Hepatocyte (in vitro differentiated cells): Measurements from ENCODE around the gene PDXP. TPM values are rescaled to one million over a fixed set of nuclear protein-coding genes. Genes with fewer than 3 reads are reported as not detected.
A peak's percentile ranks its signal among the peaks of the same experiment; 100 is the strongest.

Experiments used
- DNase-seq: peaks from one replicate; pipeline ENCODE4 v3.0.0-alpha.2; 2016; ENCODE audit warnings: low spot score
- H2AFZ ChIP-seq: fragments of 200-600 bp; sonication (generic); 2 replicates; pipeline ENCODE4 v1.6.0; 2016; ENCODE audit warnings: antibody characterized with exemption, mild to moderate bottlenecking
- H3K27ac ChIP-seq: fragments of 200-600 bp; sonication (generic); 2 replicates; pipeline ENCODE4 v1.5.1; 2016; ENCODE audit warnings: mild to moderate bottlenecking
- H3K27me3 ChIP-seq: fragments of 200-600 bp; sonication (generic); 2 replicates; pipeline ENCODE4 v1.6.1; 2016
- H3K36me3 ChIP-seq: fragments of 200-600 bp; sonication (generic); replicated peaks from 2 replicates; pipeline ENCODE4 v1.5.1; 2016; ENCODE audit warnings: low read depth; ENCODE audit not compliant: insufficient read depth
- H3K4me1 ChIP-seq: fragments of 200-600 bp; sonication (generic); 2 replicates; pipeline ENCODE4 v1.5.1; 2016; ENCODE audit warnings: mild to moderate bottlenecking, moderate library complexity; ENCODE audit not compliant: insufficient read depth
- H3K4me2 ChIP-seq: fragments of 200-600 bp; sonication (generic); 2 replicates; pipeline ENCODE4 v1.6.0; 2016
- H3K4me3 ChIP-seq: fragments of 200-600 bp; sonication (generic); 2 replicates; pipeline ENCODE4 v1.5.1; 2016; ENCODE audit warnings: mild to moderate bottlenecking
- H3K79me2 ChIP-seq: fragments of 200-600 bp; sonication (generic); 2 replicates; pipeline ENCODE4 v1.6.0; 2017; ENCODE audit warnings: mild to moderate bottlenecking
- H3K9me2 ChIP-seq: fragments of 200-600 bp; sonication (generic); replicated peaks from 2 replicates; pipeline ENCODE4 v1.6.0; 2017; ENCODE audit warnings: mild to moderate bottlenecking; ENCODE audit not compliant: insufficient read depth
- H3K9me3 ChIP-seq: fragments of 200-600 bp; sonication (generic); 2 replicates; pipeline ENCODE4 v1.5.1; 2016; ENCODE audit warnings: low read depth, mild to moderate bottlenecking
- H4K20me1 ChIP-seq: fragments of 200-600 bp; sonication (generic); 2 replicates; pipeline ENCODE4 v1.6.0; 2016; ENCODE audit warnings: mild to moderate bottlenecking; ENCODE audit not compliant: insufficient read depth, poor library complexity, severe bottlenecking
- EZH2 ChIP-seq: fragments of 200-600 bp; sonication (generic); IDR thresholded peaks from 2 replicates; pipeline ENCODE4 v1.6.1; 2016; ENCODE audit warnings: antibody characterized with exemption, mild to moderate bottlenecking, borderline replicate concordance
- EZH2phosphoT487 ChIP-seq: fragments of 200-600 bp; sonication (generic); IDR thresholded peaks from one replicate; pipeline ENCODE4 v1.6.1; 2018; ENCODE audit warnings: antibody characterized with exemption, mild to moderate bottlenecking, low read depth, moderate library complexity; ENCODE audit not compliant: unreplicated experiment, severe bottlenecking
- WGBS: methylation state at CpG from one replicate; pipeline ENCODE4 v1.1.6; 2016; ENCODE audit warnings: low lambda C conversion rate; ENCODE audit errors: missing lambda C conversion rate; 5-methylcytosine and 5-hydroxymethylcytosine counted together
- polyA plus RNA-seq: library from polyadenylated mRNA; unstranded; fragments of >200 nt; fragmentation: Nextera tagmentation; extraction: Ambion mirVana; gene quantifications from 2 replicates; pipeline ENCODE4 v1.2.1, GENCODE V29; 2016
- total RNA-seq: library from RNA; depleted of rRNA; stranded (reverse); fragments of >200 nt; gene quantifications from 2 replicates; pipeline ENCODE4 v1.2.3, GENCODE V29; 2014
- TF ChIP-seq, protein P1 (sequence below): fragments of 200-600 bp; sonication (generic); IDR thresholded peaks from 2 replicates; pipeline ENCODE4 v1.5.1; 2016; ENCODE audit warnings: antibody characterized with exemption, mild to moderate bottlenecking; ENCODE audit not compliant: poor library complexity

The PDXP gene
- total and polyA plus RNA-seq, 2 experiments from 2014 or later: 15.0 to 27.6 TPM

DNA sequence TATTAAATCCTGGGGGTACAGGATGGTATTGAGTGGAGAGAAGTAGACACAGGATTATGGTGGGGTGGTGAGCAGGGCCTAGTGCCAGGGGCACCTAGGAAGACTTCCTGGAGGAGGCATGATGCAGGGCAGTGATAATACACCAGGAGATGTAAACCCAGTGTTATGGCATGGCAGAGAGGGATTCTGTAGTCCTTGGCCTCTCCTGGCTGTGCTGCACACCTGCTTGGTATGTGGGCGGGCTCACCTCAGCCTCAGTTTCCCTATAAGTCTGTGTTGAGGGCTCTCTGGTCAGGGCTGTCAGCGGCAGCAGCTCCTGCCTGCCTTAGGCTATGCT is 2.2 kb downstream of the PDXP start:
- no peak overlapping the region for H3K4me3 ChIP-seq
- H4K20me1 ChIP-seq: peaks cover 6% of the 10 kb centered on the region
- no peak for TF ChIP-seq EZH2
- TF ChIP-seq EZH2phosphoT487: no peak
- no peaks in the 10 kb centered on the region for H3K9me2 ChIP-seq
- no peak overlapping the region for H2AFZ ChIP-seq
- H3K4me2 ChIP-seq: peak overlapping the region; percentile 96
- DNase-seq: no peak
- H3K27ac ChIP-seq: peak overlapping the region; percentile 82
- WGBS: 76% methylated on average over 2 of the region's 2 CpGs
- no peaks in the 10 kb centered on the region for H3K27me3 ChIP-seq
- H3K79me2 ChIP-seq: peaks cover 61% of the 10 kb centered on the region
- H3K9me3 ChIP-seq: no peaks in the 10 kb centered on the region
- H3K36me3 ChIP-seq: no peaks in the 10 kb centered on the region
- peaks cover 28% of the 10 kb centered on the region for H3K4me1 ChIP-seq

DNA sequence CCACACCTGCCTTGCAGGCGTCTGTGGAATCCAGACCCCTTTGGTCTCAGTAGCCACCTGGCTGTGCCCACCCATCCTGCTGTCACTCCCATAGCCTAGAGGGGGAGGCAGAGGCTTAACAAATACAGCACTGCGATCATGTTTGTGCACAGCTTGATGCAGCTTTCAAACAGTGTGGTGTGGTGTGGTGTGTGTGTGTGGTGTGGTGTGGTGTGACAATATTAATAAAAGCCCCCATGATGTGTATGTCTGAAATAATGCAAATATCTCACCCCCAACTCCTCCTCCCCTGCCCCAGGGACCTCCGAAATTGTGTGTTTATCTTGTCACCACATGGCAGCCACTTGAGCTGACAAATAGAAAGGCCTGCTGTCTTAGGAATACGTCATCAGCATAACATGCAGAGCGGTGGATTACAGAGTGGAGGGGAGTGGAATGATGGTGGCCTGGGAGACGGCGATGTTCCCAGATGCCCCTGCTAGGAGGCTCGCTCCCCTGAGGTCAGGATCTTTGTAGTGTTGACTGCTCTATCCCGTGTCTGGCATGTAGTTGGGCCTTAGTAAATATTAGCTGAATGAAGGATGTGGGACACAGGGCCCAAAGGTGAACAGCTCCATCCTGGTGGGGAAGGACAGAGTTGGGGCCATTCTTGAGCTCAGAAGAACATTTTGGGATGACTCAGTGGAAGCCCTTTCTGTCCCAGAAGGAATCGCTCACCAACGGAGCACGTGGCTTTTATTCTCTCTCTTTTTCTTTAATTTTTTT is 2.8 kb downstream of the PDXP start:
- H3K9me2 ChIP-seq: no peaks in the 10 kb centered on the region
- H4K20me1 ChIP-seq: peaks cover 6% of the 10 kb centered on the region
- H3K9me3 ChIP-seq: no peaks in the 10 kb centered on the region
- H3K4me2 ChIP-seq: peak overlapping the region; percentile 96
- DNase-seq: peak; percentile 66
- no peaks in the 10 kb centered on the region for H3K36me3 ChIP-seq
- H3K27me3 ChIP-seq: no peaks in the 10 kb centered on the region
- H3K27ac ChIP-seq: peak overlapping the region; percentile 82
- 36% methylated on average over 12 of the region's 12 CpGs for WGBS
- no peak for TF ChIP-seq EZH2
- TF ChIP-seq, protein P1, sequence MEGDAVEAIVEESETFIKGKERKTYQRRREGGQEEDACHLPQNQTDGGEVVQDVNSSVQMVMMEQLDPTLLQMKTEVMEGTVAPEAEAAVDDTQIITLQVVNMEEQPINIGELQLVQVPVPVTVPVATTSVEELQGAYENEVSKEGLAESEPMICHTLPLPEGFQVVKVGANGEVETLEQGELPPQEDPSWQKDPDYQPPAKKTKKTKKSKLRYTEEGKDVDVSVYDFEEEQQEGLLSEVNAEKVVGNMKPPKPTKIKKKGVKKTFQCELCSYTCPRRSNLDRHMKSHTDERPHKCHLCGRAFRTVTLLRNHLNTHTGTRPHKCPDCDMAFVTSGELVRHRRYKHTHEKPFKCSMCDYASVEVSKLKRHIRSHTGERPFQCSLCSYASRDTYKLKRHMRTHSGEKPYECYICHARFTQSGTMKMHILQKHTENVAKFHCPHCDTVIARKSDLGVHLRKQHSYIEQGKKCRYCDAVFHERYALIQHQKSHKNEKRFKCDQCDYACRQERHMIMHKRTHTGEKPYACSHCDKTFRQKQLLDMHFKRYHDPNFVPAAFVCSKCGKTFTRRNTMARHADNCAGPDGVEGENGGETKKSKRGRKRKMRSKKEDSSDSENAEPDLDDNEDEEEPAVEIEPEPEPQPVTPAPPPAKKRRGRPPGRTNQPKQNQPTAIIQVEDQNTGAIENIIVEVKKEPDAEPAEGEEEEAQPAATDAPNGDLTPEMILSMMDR: peak; percentile 45
- peaks cover 28% of the 10 kb centered on the region for H3K4me1 ChIP-seq
- H2AFZ ChIP-seq: no peak overlapping the region
- no peak overlapping the region for H3K4me3 ChIP-seq
- H3K79me2 ChIP-seq: peaks cover 61% of the 10 kb centered on the region

DNA sequence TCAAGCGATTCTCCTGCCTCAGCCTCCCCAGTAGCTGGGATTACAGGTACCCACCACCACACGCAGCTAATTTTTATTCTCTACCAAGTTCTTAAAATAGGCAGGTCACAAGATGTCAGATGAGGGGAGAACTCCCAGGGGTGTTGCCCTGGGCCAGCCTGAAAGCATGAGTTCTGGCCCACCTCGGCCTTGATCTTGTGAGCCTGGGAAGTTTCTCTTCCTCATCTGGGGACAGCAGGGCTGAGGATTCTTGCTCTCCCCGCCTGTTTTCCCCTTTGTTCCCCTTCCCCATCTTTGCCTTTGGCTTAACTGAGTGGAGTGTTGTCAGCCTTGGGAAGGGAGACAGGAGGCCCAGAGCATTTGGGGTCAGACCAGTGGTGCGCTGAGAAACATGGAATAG is 3.5 kb downstream of the PDXP start:
- no peaks in the 10 kb centered on the region for H3K27me3 ChIP-seq
- peaks cover 61% of the 10 kb centered on the region for H3K79me2 ChIP-seq
- WGBS: 96% methylated on average over 5 of the region's 5 CpGs

More for the DNA sequence above, 3.5 kb downstream of the PDXP start:
- Histone ChIP-seq H3K4me3 (no peak overlapping the region), H3K4me1 (peaks cover 28% of the 10 kb centered on the region), H3K27ac (peak overlapping the region; percentile 19), H3K36me3 (no peaks in the 10 kb centered on the region), H2AFZ (no peak overlapping the region), H3K4me2 (no peak overlapping the region), H3K9me3 (no peaks in the 10 kb centered on the region), H4K20me1 (peaks cover 6% of the 10 kb centered on the region), H3K9me2 (no peaks in the 10 kb centered on the region)
- TF ChIP-seq, protein P1: no peak
- TF ChIP-seq EZH2: no peak
- TF ChIP-seq EZH2phosphoT487: no peak
- DNase-seq: no peak
